ENCODE data around the gene SLC22A17. TPM values are rescaled to one million over a fixed set of nuclear protein-coding genes. Genes with fewer than 3 reads are reported as not detected.
A peak's percentile ranks its signal among the peaks of the same experiment; 100 is the strongest.

Gene SLC22A17
- total RNA-seq, 1 donor from 2014 or later: 42.4 TPM

GRCh38 chr14:23355871-23356435 is 3.3 kb upstream of the SLC22A17 start:
- no peak for DNase-seq (ENCODE audit: low read depth, low spot score)
- TF ChIP-seq, protein P1, sequence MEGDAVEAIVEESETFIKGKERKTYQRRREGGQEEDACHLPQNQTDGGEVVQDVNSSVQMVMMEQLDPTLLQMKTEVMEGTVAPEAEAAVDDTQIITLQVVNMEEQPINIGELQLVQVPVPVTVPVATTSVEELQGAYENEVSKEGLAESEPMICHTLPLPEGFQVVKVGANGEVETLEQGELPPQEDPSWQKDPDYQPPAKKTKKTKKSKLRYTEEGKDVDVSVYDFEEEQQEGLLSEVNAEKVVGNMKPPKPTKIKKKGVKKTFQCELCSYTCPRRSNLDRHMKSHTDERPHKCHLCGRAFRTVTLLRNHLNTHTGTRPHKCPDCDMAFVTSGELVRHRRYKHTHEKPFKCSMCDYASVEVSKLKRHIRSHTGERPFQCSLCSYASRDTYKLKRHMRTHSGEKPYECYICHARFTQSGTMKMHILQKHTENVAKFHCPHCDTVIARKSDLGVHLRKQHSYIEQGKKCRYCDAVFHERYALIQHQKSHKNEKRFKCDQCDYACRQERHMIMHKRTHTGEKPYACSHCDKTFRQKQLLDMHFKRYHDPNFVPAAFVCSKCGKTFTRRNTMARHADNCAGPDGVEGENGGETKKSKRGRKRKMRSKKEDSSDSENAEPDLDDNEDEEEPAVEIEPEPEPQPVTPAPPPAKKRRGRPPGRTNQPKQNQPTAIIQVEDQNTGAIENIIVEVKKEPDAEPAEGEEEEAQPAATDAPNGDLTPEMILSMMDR (conservative IDR thresholded peaks at IDR 0.05): no peak
- Mint-ChIP-seq H3K27me3 (ENCODE audit: low read depth) (peaks cover 22% of the 10 kb centered on the region), H3K36me3 (ENCODE audit: low read depth) (peaks cover 9% of the 10 kb centered on the region), H3K9me3 (peaks cover 3% of the 10 kb centered on the region), H3K4me1 (peaks cover 27% of the 10 kb centered on the region), H3K4me3 (peak overlapping the region; percentile 0), H3K27ac (ENCODE audit: unreplicated experiment) (no peak overlapping the region)

DNA sequence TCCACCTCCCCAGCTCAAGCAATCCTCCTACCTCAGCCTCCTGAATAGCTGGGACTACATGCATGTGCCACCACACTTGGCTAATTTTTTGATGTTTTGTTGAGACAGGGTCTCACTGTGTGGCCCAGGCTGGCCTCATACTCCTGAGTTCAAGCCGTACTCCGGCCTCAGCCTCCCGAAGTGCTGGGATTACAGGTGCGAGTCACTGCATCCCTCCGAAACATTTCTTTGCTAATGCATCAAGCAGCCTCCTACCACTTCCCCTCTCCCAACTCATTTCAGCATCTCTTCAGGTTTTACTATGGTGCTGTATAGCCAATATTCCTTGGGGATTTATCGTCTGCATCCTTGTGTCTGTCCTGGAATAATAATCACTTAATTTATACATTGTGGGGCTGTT is 2.3 kb upstream of the SLC22A17 start:
- H3K27ac Mint-ChIP-seq (ENCODE audit: unreplicated experiment): no peak overlapping the region
- H3K4me1 Mint-ChIP-seq: peaks cover 32% of the 10 kb centered on the region
- TF ChIP-seq, protein P1 (conservative IDR thresholded peaks at IDR 0.05): no peak
- peak overlapping the region; percentile 35 for H3K4me3 Mint-ChIP-seq
- peaks cover 12% of the 10 kb centered on the region for H3K36me3 Mint-ChIP-seq (ENCODE audit: low read depth)
- no peak for DNase-seq (ENCODE audit: low read depth, low spot score)
- H3K9me3 Mint-ChIP-seq: peaks cover 7% of the 10 kb centered on the region
- peaks cover 30% of the 10 kb centered on the region for H3K27me3 Mint-ChIP-seq (ENCODE audit: low read depth)

DNA sequence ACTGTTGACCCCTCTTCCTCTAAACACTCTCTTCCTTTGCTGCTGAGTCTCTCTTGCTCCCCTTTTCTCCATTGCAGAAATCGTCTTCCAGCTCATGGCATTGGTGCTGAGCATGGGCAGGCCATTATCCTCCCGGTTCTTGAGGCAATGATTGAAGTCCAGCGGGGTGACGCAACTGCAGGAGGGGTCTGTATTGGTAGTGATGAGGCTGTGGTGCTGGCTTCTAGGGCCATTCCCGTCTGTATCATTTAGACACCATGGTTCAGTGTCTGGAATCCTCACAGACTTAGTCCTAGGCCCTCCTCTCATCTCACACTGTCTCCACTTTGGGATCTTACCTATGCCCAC is 720 bp upstream of the SLC22A17 start:
- H3K4me3 Mint-ChIP-seq: peak overlapping the region; percentile 84
- no peak for DNase-seq (ENCODE audit: low read depth, low spot score)
- H3K4me1 Mint-ChIP-seq: peaks cover 32% of the 10 kb centered on the region
- H3K9me3 Mint-ChIP-seq: peaks cover 10% of the 10 kb centered on the region
- H3K27ac Mint-ChIP-seq (ENCODE audit: unreplicated experiment): peak overlapping the region; percentile 6
- H3K27me3 Mint-ChIP-seq (ENCODE audit: low read depth): peaks cover 32% of the 10 kb centered on the region
- TF ChIP-seq, protein P1 (conservative IDR thresholded peaks at IDR 0.05): no peak
- H3K36me3 Mint-ChIP-seq (ENCODE audit: low read depth): peaks cover 15% of the 10 kb centered on the region

- TF ChIP-seq, protein P1 (conservative IDR thresholded peaks at IDR 0.05): peak; percentile 28
- H3K27me3 Mint-ChIP-seq (ENCODE audit: low read depth): peaks cover 32% of the 10 kb centered on the region
- H3K4me3 Mint-ChIP-seq: peak overlapping the region; percentile 84
- H3K27ac Mint-ChIP-seq (ENCODE audit: unreplicated experiment): no peak overlapping the region
- H3K4me1 Mint-ChIP-seq: peaks cover 32% of the 10 kb centered on the region
- H3K36me3 Mint-ChIP-seq (ENCODE audit: low read depth): peaks cover 15% of the 10 kb centered on the region
- peaks cover 10% of the 10 kb centered on the region for H3K9me3 Mint-ChIP-seq
- peak; percentile 36 for DNase-seq (ENCODE audit: low read depth, low spot score)
These were observed 794 bp downstream of the SLC22A17 start for GRCh38 chr14:23351681-23352505.

- Mint-ChIP-seq H3K4me3 (peak overlapping the region; percentile 83), H3K27ac (ENCODE audit: unreplicated experiment) (no peak overlapping the region), H3K27me3 (ENCODE audit: low read depth) (peaks cover 30% of the 10 kb centered on the region), H3K9me3 (peaks cover 10% of the 10 kb centered on the region), H3K4me1 (peaks cover 29% of the 10 kb centered on the region), H3K36me3 (ENCODE audit: low read depth) (peaks cover 11% of the 10 kb centered on the region)
- no peak for DNase-seq (ENCODE audit: low read depth, low spot score)
- TF ChIP-seq, protein P1 (conservative IDR thresholded peaks at IDR 0.05): no peak
These were observed 3.4 kb downstream of the SLC22A17 start for GRCh38 chr14:23349156-23349845.
